GM12864 (cell line): ENCODE data around the gene GREM2.

Experiments used
- DNase-seq: peaks from one replicate; pipeline ENCODE4 v3.0.0-alpha.2; 2011; ENCODE audit warnings: low read depth
- H3K4me3 ChIP-seq: 2 replicates; pipeline ENCODE4 v1.5.1; 2011; ENCODE audit warnings: mild to moderate bottlenecking, low read depth, low read length, control low read depth
- CTCF ChIP-seq: IDR thresholded peaks from 2 replicates; pipeline ENCODE4 v1.5.1; 2011; ENCODE audit warnings: low read depth, mild to moderate bottlenecking, moderate library complexity, low read length, control low read depth, inconsistent platforms; ENCODE audit errors: missing control alignments

The GREM2 gene

DNA sequence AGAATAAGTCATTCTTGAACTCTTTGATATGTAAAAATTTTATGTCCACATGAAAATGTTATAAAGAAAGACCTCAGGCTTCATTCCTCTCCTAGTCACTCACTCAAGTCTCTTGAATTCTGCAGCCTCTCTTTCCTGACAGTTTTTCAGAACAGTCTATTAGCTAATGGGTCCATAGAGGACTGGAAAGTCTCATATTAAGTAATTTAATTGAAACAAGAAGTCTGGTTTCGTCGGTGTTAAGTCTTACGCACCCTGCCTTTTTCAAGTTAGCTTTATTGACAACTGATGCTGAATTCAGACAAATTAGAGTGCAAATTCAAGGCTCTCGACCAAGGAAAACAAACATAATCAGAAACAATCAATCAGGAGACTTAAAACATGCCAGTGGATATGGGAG is 105.8 kb downstream of the GREM2 start:
- H3K4me3 ChIP-seq, result no peak overlapping the region
- TF ChIP-seq CTCF, result no peak
- no peak for DNase-seq

DNA sequence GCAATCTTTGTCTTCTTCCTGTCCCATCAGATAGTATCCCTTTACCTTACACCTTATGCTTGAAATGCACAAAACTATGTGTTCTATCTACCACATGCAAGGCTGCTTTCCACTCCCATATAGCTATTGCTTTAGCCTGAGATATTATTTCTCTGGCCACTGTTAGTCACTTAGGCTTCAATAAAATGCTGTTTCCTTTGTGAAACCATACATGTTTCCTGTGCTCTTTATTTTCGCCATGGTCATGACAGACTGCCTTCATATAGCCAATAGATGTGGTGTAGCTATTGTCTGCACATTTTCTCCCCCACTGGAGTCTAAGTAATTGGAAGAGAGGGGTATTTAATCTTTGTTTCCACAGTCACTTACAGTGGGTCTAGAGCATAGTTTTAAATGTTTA is 108.4 kb downstream of the GREM2 start:
- no peak overlapping the region for H3K4me3 ChIP-seq
- no peak for TF ChIP-seq CTCF

DNA sequence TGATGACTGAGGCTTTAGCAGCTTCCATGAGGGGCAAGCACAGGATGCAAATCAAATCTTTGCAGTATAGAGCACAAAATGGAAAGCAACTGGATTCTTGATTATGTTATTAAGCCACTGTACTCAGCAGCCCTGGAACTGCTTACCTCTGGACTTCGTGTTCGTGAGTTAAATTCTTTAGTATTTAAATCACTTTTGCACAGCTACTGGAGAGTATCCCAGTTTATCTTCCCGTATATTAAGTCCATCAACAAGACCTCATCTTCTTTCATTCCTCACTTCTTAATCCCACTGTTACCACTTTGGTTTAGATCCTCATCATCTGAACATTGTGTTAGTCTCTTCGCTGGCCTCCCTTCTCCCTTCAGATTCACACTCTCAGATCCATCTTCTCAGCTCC is 108.9 kb downstream of the GREM2 start:
- TF ChIP-seq CTCF, result no peak

More for the DNA sequence above, 108.4 kb downstream of the GREM2 start:
- DNase-seq, result no peak

DNA sequence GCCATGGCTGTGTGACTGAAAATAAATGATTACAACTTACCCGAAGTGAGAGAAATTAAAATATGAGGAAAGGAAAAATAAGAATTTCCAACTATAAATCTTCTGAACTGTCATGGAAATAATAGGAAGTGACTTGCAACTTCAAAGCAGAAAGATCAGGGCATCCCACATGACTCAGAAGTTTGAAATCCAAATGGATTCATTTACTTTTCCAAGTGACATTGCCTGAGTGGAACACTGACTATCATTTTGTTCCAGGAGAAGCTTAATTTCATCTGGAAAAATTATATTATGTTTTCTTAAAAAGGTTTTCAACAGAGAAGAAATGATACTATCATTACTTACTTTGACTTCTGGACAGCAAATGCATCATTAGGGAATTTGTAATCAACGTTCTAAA is 110.8 kb downstream of the GREM2 start:
- TF ChIP-seq CTCF, result no peak
- no peak for DNase-seq
- no peak overlapping the region for H3K4me3 ChIP-seq

More for the DNA sequence above, 108.9 kb downstream of the GREM2 start:
- no peak for DNase-seq
- no peak overlapping the region for H3K4me3 ChIP-seq

GRCh38 chr1:240500647-240501046 is 111.3 kb downstream of the GREM2 start:
- TF ChIP-seq CTCF, result no peak
- DNase-seq, result no peak
- no peak overlapping the region for H3K4me3 ChIP-seq

DNA sequence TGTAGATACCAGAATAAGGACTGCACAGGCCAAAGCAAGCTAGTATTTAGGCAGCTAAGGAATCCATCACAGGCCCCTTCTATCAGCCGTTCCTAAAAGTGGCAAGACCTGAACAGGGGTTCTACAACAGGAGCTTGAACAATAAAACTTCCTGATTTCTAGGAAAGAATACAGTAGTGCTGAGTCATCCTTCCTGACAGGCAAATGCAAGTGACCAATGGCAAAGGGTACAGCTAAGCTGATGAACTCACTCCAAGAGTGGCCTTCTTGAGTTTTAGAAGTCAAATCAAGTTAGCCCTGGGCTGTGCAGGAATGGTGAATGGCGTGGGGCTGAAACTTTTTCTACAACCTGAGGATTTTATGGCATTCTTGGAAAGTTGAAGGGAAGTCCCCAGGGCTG is 112.9 kb downstream of the GREM2 start:
- DNase-seq, result no peak
- TF ChIP-seq CTCF, result no peak
- no peak overlapping the region for H3K4me3 ChIP-seq

DNA sequence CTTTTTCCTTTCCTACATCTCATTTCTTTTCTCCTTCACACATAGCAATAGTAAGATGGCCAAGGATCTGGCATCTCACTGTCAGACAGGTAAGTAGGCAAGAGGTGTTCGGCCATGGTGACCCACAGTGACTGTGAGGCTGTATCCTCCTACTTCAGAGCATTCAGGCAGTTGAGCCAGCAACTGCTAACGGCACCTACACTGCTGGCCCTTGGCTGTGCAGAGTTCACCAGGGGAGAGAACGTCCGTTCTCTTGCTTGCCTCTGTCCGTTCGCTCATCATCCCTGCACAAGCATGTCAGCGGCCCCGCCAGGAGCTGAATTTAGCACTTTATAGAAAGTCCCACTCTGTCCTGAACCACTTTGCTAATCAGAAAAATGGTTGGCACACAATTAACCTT is 113.6 kb downstream of the GREM2 start:
- no peak for DNase-seq
- TF ChIP-seq CTCF, result no peak

More for the DNA sequence above, 113.6 kb downstream of the GREM2 start:
- H3K4me3 ChIP-seq, result no peak overlapping the region
